Tibial nerve (tissue), 4 donors: Measurements from ENCODE around the gene RXFP1.

ENCODE experiments used
- CTCF ChIP-seq, 5 experiments: fragments of 200-600 bp in 3 of 5; fragments of 450-650 bp in 2 of 5; sonication (generic) in 3 of 5; IDR thresholded peaks; one replicate each; pipeline ENCODE4 v1.5.1; 2016 to 2019; ENCODE audit warnings: antibody characterized with exemption in 5 of 5, mild to moderate bottlenecking in 3 of 5, moderate library complexity in 2 of 5
- EP300 ChIP-seq, 2 donors: sonication (generic); formaldehyde crosslinking; IDR thresholded peaks; one replicate each; pipeline ENCODE4 v1.6.1; 2017; ENCODE audit warnings: antibody characterized with exemption in 2 of 2, mild to moderate bottlenecking in 1 of 2
- POLR2A ChIP-seq, 2 donors: fragments of 450-650 bp; IDR thresholded peaks; one replicate each; pipeline ENCODE4 v1.6.1; 2017; ENCODE audit warnings: antibody characterized with exemption in 2 of 2, mild to moderate bottlenecking in 2 of 2, moderate library complexity in 2 of 2

- no peak for TF ChIP-seq CTCF (IDR thresholded peaks at IDR 0.05)
- TF ChIP-seq EP300 (IDR thresholded peaks at IDR 0.05) = no peak
- no peak for TF ChIP-seq POLR2A (IDR thresholded peaks at IDR 0.05)
These were observed 152.0 kb downstream of the RXFP1 start for GRCh38 chr4:158673633-158674032.
